ENCODE measurements around the gene LMX1B.
"Not testable (repeated sequence)": the region's sequence is repeated elsewhere in the genome, so short reads cannot be mapped to it uniquely, and the experiment has no call there.

LMX1B gene

GRCh38 chr9:126719618-126720031, 105.9 kb downstream of the LMX1B start:
- DNase-seq (ENCODE audit: low spot score), result peak; percentile 94

DNA sequence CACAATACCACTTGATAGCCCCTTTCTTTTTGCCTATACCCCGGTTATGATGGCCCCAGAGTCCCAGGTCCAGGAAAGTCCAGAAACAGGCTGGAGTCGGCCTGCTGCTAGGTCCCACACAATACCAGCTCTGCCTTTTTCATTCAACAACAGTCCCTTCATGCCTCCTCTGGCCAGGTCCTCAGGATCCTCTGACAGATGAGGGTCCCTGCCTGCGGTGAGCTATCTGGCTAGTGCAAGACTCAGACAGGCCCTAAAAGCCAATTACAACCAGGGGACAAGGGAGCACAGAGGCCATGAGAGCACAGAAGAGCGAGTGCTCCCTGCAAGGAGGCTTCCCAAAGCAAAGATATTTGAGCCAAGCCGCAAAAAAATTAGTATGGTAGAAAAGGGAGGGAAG, 106.3 kb downstream of the LMX1B start:
- DNase-seq (ENCODE audit: low spot score), result no peak

DNA sequence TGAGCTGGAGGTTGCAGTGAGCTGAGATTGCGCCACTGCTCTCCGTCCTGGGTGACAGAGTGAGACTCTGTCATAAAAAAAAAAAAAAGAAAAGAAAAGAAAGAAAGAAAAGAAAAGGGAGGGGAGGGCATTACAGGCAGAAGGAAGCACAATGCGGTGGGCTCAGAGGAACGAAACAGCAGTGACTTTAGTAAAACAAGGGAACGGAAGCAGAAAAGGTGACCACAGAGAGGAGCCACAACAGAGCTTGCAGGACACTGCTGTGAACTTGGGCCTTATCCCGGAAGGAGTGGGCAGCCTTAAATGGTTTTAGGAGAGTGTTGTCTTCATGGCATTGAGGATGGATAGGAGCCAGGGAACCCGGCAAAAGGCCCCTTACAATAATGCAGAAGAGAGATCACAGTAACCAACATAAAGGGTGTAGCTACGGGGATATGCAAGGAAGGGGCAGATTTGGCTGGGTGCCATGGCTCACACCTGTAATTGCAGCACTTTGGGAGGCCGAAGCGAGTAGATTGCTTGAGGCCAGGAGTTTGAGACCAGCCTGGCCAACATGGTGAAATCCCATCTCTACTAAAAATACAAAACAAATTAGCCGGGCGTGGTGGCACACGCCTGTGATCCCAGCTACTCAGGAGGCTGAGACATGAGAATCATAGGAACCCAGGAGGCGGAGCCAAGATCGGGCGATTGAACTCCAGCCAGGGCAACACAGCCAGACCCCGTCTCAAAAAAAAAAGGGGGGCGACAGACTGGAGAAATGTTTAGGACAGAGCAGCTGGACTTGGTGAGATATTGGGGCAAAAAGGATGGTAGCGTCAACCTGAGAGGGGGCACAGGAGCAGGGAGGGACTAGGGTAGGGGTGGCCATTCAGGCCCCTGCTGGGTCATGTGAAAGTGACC, 107.2 kb downstream of the LMX1B start:
- no peak for DNase-seq (ENCODE audit: low spot score)

- DNase-seq (ENCODE audit: low spot score), result no peak
These were observed 107.8 kb downstream of the LMX1B start for GRCh38 chr9:126721564-126721981.

GRCh38 chr9:126722252-126722921, 108.7 kb downstream of the LMX1B start:
- DNase-seq (ENCODE audit: low spot score), result peak; percentile 87

- peak; percentile 84 for DNase-seq (ENCODE audit: low spot score)
These were observed 109.4 kb downstream of the LMX1B start for GRCh38 chr9:126722922-126723806.

DNA sequence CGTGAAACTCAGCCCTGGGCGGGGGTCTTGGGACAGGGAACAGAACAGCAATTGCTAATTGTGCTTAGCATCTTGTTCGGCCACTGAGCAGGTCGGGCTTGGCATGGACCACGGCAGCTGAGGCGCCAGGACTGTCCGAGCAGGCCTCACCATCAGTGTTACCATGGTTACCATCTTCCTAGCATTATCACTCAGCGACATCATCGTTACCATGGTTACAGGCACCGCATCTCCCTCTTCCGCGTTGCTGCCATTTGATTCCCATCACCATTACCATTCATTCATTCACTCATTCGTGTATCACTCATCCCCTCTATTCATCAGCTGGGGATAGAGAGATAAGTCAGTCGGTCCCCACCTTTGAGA, 110.1 kb downstream of the LMX1B start:
- no peak for DNase-seq (ENCODE audit: low spot score)

GRCh38 chr9:126724226-126724625, 110.5 kb downstream of the LMX1B start:
- DNase-seq (ENCODE audit: low spot score), result no peak

GRCh38 chr9:126725485-126725884, 111.8 kb downstream of the LMX1B start:
- DNase-seq (ENCODE audit: low spot score), result not testable (repeated sequence)

DNA sequence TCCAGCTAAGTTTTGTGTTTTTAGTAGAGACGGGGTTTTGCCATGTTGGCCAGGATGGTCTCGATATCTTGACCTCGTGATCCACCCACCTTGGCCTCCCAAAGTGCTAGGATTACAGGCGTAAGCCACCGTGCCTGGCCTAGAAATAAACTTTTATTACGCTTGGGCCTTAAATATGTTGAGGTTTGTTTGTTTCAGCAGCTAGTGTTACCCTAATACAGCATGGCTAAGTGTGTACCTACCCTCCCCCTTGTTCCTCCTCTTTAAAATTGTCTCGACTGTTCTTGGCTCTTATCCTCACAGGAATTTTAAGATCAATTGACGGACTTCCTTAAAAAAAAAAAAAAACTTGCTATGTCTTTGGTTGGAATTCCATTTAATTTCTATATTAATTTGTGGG, 114.5 kb downstream of the LMX1B start:
- DNase-seq (ENCODE audit: low spot score), result not testable (repeated sequence)

GRCh38 chr9:126730592-126730991, 116.9 kb downstream of the LMX1B start:
- DNase-seq (ENCODE audit: low spot score), result not testable (repeated sequence)

- no peak for DNase-seq (ENCODE audit: low spot score)
These were observed 119.3 kb downstream of the LMX1B start for GRCh38 chr9:126733005-126733404.

GRCh38 chr9:126734877-126735276, 121.1 kb downstream of the LMX1B start:
- no peak for DNase-seq (ENCODE audit: low spot score)

DNA sequence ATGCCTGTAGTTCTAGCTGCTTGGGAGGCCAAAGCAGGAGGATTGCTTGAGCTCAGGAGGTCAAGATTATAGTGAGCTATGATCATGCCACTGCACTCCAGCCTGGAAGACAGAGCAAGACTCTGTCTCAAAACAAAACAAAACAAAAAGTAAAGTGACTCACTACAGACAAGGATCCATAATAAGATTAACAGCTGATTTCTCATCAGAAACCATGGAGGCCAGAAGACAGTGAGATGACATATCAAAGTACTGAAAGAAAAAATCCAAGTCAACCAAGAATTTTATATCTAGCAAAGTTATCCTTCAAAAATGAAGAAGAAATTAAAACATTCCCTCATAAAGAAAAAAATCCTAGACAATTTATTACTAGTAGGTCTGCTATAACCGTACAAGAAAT, 121.8 kb downstream of the LMX1B start:
- DNase-seq (ENCODE audit: low spot score), result no peak

GRCh38 chr9:126738553-126738952, 124.8 kb downstream of the LMX1B start:
- DNase-seq (ENCODE audit: low spot score), result no peak

DNA sequence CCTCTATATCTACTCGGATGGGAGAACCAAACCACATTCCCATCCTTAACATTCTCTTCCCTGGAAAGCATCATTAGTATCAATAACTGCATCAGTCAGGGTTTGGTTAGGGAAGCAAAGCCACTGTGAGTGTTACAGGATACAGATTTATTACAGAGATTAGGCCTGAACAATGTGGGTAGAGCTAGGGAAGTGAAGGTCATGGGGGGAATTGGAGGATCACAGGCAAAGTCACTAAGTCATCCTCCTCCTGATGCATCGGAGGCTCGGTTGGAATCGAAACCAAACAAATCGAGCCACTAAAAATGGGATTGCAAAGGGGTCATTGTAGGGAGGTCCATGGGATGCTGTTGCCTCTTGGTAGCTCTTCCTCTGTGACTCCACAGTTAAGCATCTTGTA, 129.3 kb downstream of the LMX1B start:
- DNase-seq (ENCODE audit: low spot score), result no peak

DNA sequence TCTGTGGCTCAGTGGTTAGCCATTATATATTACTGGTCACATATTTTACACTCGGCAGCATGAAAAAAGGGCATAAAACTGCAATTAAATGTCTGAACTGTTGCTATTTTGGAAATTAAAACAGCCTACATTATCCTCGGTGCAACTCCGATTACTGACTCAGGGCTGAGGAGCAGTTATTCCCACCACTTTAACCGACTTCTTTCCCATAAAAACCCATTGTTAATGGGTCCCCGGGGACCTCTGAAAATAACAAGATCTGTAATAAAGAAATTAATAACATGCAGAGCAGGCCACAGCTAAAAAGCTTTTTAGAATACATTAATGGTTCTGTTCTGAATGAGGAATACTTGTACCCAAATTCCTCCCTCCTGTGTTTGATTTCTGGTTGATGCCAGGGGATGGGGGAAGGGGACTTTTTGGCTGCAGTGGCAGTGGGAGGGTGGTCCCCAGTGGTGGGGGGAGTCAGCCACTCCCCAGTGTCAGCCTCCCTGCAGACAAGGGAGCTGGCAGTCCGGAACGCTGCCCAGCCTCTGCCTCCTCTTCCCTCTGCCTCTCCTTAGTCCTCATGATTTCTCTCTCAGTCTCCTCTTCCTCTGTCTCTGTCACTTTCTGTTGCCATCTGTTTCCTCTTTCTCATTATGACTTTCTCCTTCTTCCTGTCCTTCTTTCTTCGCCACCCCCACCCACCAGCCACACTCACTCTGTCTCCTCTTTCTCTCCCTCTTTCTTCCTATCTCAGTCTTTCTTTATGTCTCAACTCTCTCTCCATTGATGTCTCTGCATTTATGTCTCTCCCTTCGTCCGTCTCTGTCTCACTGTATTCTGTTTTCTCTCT, 132.1 kb downstream of the LMX1B start:
- DNase-seq (ENCODE audit: low spot score), result no peak
